GM12878 (cell line): Measurements from ENCODE around the gene DNAH2. TPM values are rescaled to one million over a fixed set of nuclear protein-coding genes. Genes with fewer than 3 reads are reported as not detected.

Experiments
- ATAC-seq: fragments of 200-7000 bp; cut with Tn5 transposase; 3 replicates; pipeline ENCODE4 v1.9.1; 2020; ENCODE audit warnings: mild to moderate bottlenecking, moderate library complexity
- BruUV-seq: library from RNA; stranded (reverse); fragments of 400-500 nt; replicated peaks from 2 replicates; lab custom pipeline; 2021; lab: Mats Ljungman, UMichigan
- CTCF ChIA-PET: fragments of 300-600 bp; sonication (Branson Sonifier 250); formaldehyde crosslinking; extraction: SDS; loops from one replicate; lab custom pipeline; 2021; ENCODE audit warnings: inconsistent platforms; lab: Yijun Ruan, JAX
- POLR2A ChIA-PET: fragments of 350-600 bp; formaldehyde crosslinking; extraction: SDS; loops from one replicate; lab custom pipeline; 2021; ENCODE audit warnings: inconsistent platforms; lab: Charles Lee
- RAD21 ChIA-PET: fragments of 300-600 bp; sonication (Branson Sonifier 250); formaldehyde crosslinking; loops from one replicate; lab custom pipeline; 2023; ENCODE audit warnings: antibody characterized with exemption; ENCODE audit not compliant: unreplicated experiment; lab: Charles Lee
- SMC1A ChIA-PET: fragments of 300-600 bp; sonication (Branson Sonifier 250); formaldehyde crosslinking; loops from one replicate; lab custom pipeline; 2023; ENCODE audit not compliant: unreplicated experiment, uncharacterized antibody; lab: Charles Lee
- DNase-seq: peaks from one replicate; pipeline ENCODE4 v3.0.0-alpha.2; 2011; ENCODE audit warnings: low read depth, low spot score
- FAIRE-seq: peaks from 3 replicates; lab custom pipeline; 2011; peaks lifted over from hg19 to GRCh38; lab: Jason Lieb, UNC
- H2AFZ ChIP-seq: 2 replicates; pipeline ENCODE4 v1.6.0; 2011; ENCODE audit warnings: low read depth, low read length, control low read depth; ENCODE audit not compliant: control insufficient read depth
- H3K27ac ChIP-seq: 2 replicates; pipeline ENCODE4 v1.5.1; 2011; ENCODE audit warnings: control low read depth; ENCODE audit not compliant: control insufficient read depth, insufficient read depth
- H3K27me3 ChIP-seq, 2 experiments: replicated peaks in 1 of 2; 2 replicates each; pipeline versions ENCODE4 v1.6.0 to v1.6.1; 2011; ENCODE audit warnings: low read length in 1 of 2; ENCODE audit not compliant: control insufficient read depth in 2 of 2, insufficient read depth in 2 of 2
- H3K36me3 ChIP-seq, 2 experiments: 2 replicates each; pipeline ENCODE4 v1.5.1; 2011; ENCODE audit warnings: low read length in 1 of 2; ENCODE audit not compliant: control insufficient read depth in 2 of 2, insufficient read depth in 2 of 2
- H3K4me1 ChIP-seq: 2 replicates; pipeline ENCODE4 v1.6.1; 2011; ENCODE audit warnings: mild to moderate bottlenecking, low read length, moderate library complexity, mixed read lengths; ENCODE audit not compliant: control insufficient read depth, insufficient read depth
- H3K4me2 ChIP-seq: 2 replicates; pipeline ENCODE4 v1.6.0; 2011; ENCODE audit warnings: control low read depth; ENCODE audit not compliant: control insufficient read depth, insufficient read depth
- H3K4me3 ChIP-seq: fragments of 200-600 bp; sonication (generic); 2 replicates; pipeline ENCODE4 v1.5.1; 2016
- H3K79me2 ChIP-seq: 2 replicates; pipeline ENCODE4 v1.6.0; 2011; ENCODE audit warnings: low read length; ENCODE audit not compliant: control insufficient read depth, insufficient read depth
- H3K9ac ChIP-seq: 2 replicates; pipeline ENCODE4 v1.8.0; 2011; ENCODE audit warnings: low read length, control low read depth, mixed read lengths; ENCODE audit not compliant: control insufficient read depth, insufficient read depth
- H3K9me3 ChIP-seq: replicated peaks from 3 replicates; pipeline ENCODE4 v1.5.1; 2011; ENCODE audit warnings: mild to moderate bottlenecking, low read length; ENCODE audit not compliant: control insufficient read depth, insufficient read depth
- H4K20me1 ChIP-seq: 2 replicates; pipeline ENCODE4 v1.6.0; 2011; ENCODE audit not compliant: control insufficient read depth, insufficient read depth
- CBX3 ChIP-seq: fragments of 200-600 bp; sonication (generic); IDR thresholded peaks from 2 replicates; pipeline ENCODE4 v1.6.1; 2016; ENCODE audit warnings: low read depth, borderline replicate concordance
- E2F8 ChIP-seq: fragments of 450-650 bp; IDR thresholded peaks from 2 replicates; pipeline ENCODE4 v1.6.1; 2018; ENCODE audit warnings: mild to moderate bottlenecking, low read depth, moderate library complexity; ENCODE audit not compliant: partially characterized antibody
- EED ChIP-seq: sonication (generic); IDR thresholded peaks from 2 replicates; pipeline ENCODE4 v1.6.1; 2016; ENCODE audit warnings: antibody characterized with exemption, low read depth
- ETV6 ChIP-seq, 2 experiments: fragments of 450-650 bp in 1 of 2; IDR thresholded peaks in 1 of 2; conservative IDR thresholded peaks in 1 of 2; 2 replicates each; pipeline ENCODE4 v1.6.1; 2014; ENCODE audit warnings: antibody characterized with exemption in 1 of 2, borderline replicate concordance in 1 of 2, low read depth in 1 of 2, mild to moderate bottlenecking in 1 of 2, moderate library complexity in 1 of 2
- FOXK2 ChIP-seq: fragments of 450-650 bp; IDR thresholded peaks from 2 replicates; pipeline ENCODE4 v1.6.1; 2017; ENCODE audit warnings: mild to moderate bottlenecking, moderate library complexity
- GABPA ChIP-seq: IDR thresholded peaks from 2 replicates; pipeline ENCODE4 v1.6.1; 2014; ENCODE audit warnings: antibody characterized with exemption, low read depth, mild to moderate bottlenecking, inconsistent platforms
- HDAC2 ChIP-seq: fragments of 200-600 bp; sonication (generic); IDR thresholded peaks from 2 replicates; pipeline ENCODE4 v1.6.1; 2017
- JUNB ChIP-seq: IDR thresholded peaks from 2 replicates; pipeline ENCODE4 v1.6.1; 2016; ENCODE audit warnings: antibody characterized with exemption, mild to moderate bottlenecking
- MEF2B ChIP-seq: fragments of 450-650 bp; IDR thresholded peaks from 2 replicates; pipeline ENCODE4 v1.6.1; 2018; ENCODE audit warnings: mild to moderate bottlenecking, moderate library complexity; ENCODE audit not compliant: partially characterized antibody, poor library complexity, severe bottlenecking
- NBN ChIP-seq: fragments of 450-650 bp; IDR thresholded peaks from 2 replicates; pipeline ENCODE4 v1.6.1; 2016
- NFYB ChIP-seq: IDR thresholded peaks from 2 replicates; pipeline ENCODE4 v1.6.1; 2011; ENCODE audit warnings: low read depth, mild to moderate bottlenecking, low read length, improper control_type of control experiment, moderate library complexity; ENCODE audit not compliant: insufficient read depth
- NR2C1 ChIP-seq: fragments of 450-650 bp; IDR thresholded peaks from 2 replicates; pipeline ENCODE4 v1.6.1; 2017; ENCODE audit warnings: antibody characterized with exemption, mild to moderate bottlenecking, moderate library complexity
- PAX5 ChIP-seq: IDR thresholded peaks from 2 replicates; pipeline ENCODE4 v1.6.1; 2011; ENCODE audit warnings: low read depth, low read length, borderline replicate concordance
- POU2F2 ChIP-seq: IDR thresholded peaks from 3 replicates; pipeline ENCODE4 v1.6.1; 2011; ENCODE audit warnings: low read depth, mild to moderate bottlenecking, low read length, borderline replicate concordance
- RB1 ChIP-seq: fragments of 450-650 bp; formaldehyde crosslinking; IDR thresholded peaks from 2 replicates; pipeline ENCODE4 v1.6.1; 2017; ENCODE audit warnings: mild to moderate bottlenecking, borderline replicate concordance
- RFX5 ChIP-seq: IDR thresholded peaks from 2 replicates; pipeline ENCODE4 v1.6.1; 2011; ENCODE audit warnings: low read depth, low read length, improper control_type of control experiment
- SPI1 ChIP-seq: IDR thresholded peaks from 2 replicates; pipeline ENCODE4 v1.6.1; 2011; ENCODE audit warnings: low read depth, mild to moderate bottlenecking, low read length, moderate library complexity, borderline replicate concordance; ENCODE audit not compliant: insufficient read depth
- TAF1 ChIP-seq: IDR thresholded peaks from 2 replicates; pipeline ENCODE4 v1.6.1; 2011; ENCODE audit warnings: mild to moderate bottlenecking, low read depth, low read length, borderline replicate concordance
- TBL1XR1 ChIP-seq: IDR thresholded peaks from 2 replicates; pipeline ENCODE4 v1.6.1; 2012; ENCODE audit warnings: low read depth, low read length, improper control_type of control experiment
- TCF3 ChIP-seq: IDR thresholded peaks from 2 replicates; pipeline ENCODE4 v1.6.1; 2012; ENCODE audit warnings: low read depth, mild to moderate bottlenecking, low read length, borderline replicate concordance; ENCODE audit not compliant: insufficient read depth
- ZBED1 ChIP-seq: IDR thresholded peaks from 2 replicates; pipeline ENCODE4 v1.6.1; 2016; ENCODE audit warnings: borderline replicate concordance
- ZNF24 ChIP-seq: fragments of 450-650 bp; IDR thresholded peaks from 2 replicates; pipeline ENCODE4 v1.6.1; 2017; ENCODE audit warnings: antibody characterized with exemption, mild to moderate bottlenecking
- ZNF274 ChIP-seq: IDR thresholded peaks from one replicate; pipeline ENCODE4 v1.8.0; 2011; ENCODE audit not compliant: insufficient read length, insufficient read depth
- ZNF622 ChIP-seq: fragments of 450-650 bp; IDR thresholded peaks from 2 replicates; pipeline ENCODE4 v1.6.1; 2017; ENCODE audit warnings: mild to moderate bottlenecking, inconsistent platforms
- WGBS: methylation state at CpG from one replicate; pipeline ENCODE4 v1.1.6; 2016; ENCODE audit warnings: low lambda C conversion rate; ENCODE audit not compliant: insufficient replicate concordance, insufficient coverage; ENCODE audit errors: missing lambda C conversion rate; 5-methylcytosine and 5-hydroxymethylcytosine counted together
- in situ Hi-C: fragments of 300-500 bp; cut with MboI; formaldehyde crosslinking; loops from 9 replicates; pipeline ENCODE4 v1.14.3; 2018; ENCODE audit warnings: mixed read lengths
- intact Hi-C: fragments of 100-400 bp; cut with micrococcal nuclease; formaldehyde crosslinking; loops from one replicate; pipeline ENCODE4 v1.14.2; 2022; ENCODE audit not compliant: unreplicated experiment
- polyA plus RNA-seq, 11 experiments: library from polyadenylated mRNA; depleted of rRNA in 4 of 11; unstranded in 6 of 11; stranded (reverse) in 5 of 11; fragments of >200 nt; fragmentation: Nextera tagmentation in 4 of 11; fragmentation: Illumina TruSeq in 1 of 11; extraction: Ambion mirVana in 4 of 11; extraction: Trizol in 1 of 11; gene quantifications; 1 replicate in 1 of 11; 2 replicates in 10 of 11; pipeline versions ENCODE4 v1.2.1 to v1.2.3, GENCODE V29; 2011 to 2016; ENCODE audit warnings: inconsistent platforms in 2 of 11, missing spikeins in 2 of 11, low read depth in 1 of 11
- total RNA-seq, 4 experiments: library from RNA; depleted of rRNA in 3 of 4; stranded (reverse); fragments of >200 nt in 3 of 4; fragmentation: Illumina TruSeq in 1 of 4; extraction: Trizol in 1 of 4; gene quantifications; 2 replicates each; pipeline versions ENCODE4 v1.2.1 to v1.2.3, GENCODE V29; 2013 to 2021

DNAH2 gene
- total and polyA plus RNA-seq, 10 of the 15 experiments (the other 5 are each of a cell fraction or from before 2014, with no cell fraction given), result not detected

- no peak for TF ChIP-seq E2F8
- no peak for TF ChIP-seq NBN
- TF ChIP-seq, all 136 proteins: peak for 0
These were observed 8.5 kb upstream of the DNAH2 start (continued) for GRCh38 chr17:7709031-7709430.

- Histone ChIP-seq H3K36me3 (no peaks in the 10 kb centered on the region), H3K27me3 (peaks cover 3 to 5% of the 10 kb centered on the region in 2 experiments; a peak in 2 of 4 replicates), H3K9ac (no peak overlapping the region), H2AFZ (no peak overlapping the region), H3K79me2 (no peaks in the 10 kb centered on the region), H3K4me1 (peaks cover 5% of the 10 kb centered on the region), H3K4me2 (no peak overlapping the region), H3K4me3 (no peak overlapping the region), H4K20me1 (no peaks in the 10 kb centered on the region), H3K9me3 (no peaks in the 10 kb centered on the region), H3K27ac (no peak overlapping the region)
- ChIA-PET POLR2A (no interaction called here), SMC1A (no interaction called here), RAD21 (interaction anchor here (0.7 kb wide), 1 partner anchor 38 kb away, joined by 3 read pairs; no protein-coding TSS in a partner anchor), CTCF (no interaction called here)
- ATAC-seq, result no peak
- 50% methylated on average over 7 of the region's 7 CpGs for WGBS
- in situ Hi-C loops (no loop called here), intact Hi-C loops (no loop called here)
- DNase-seq, result no peak
- TF ChIP-seq HDAC2 (no peak), SPI1 (peak; percentile 54; the same call in 1 of the 2 replicates), RFX5 (no peak), NFYB (no peak), ZNF274 (no peak), RB1 (no peak), ZNF24 (no peak), ZNF622 (no peak), GABPA (no peak), TBL1XR1 (no peak), POU2F2 (no peak), ZBED1 (no peak), TAF1 (no peak), JUNB (no peak), FOXK2 (no peak), EED (0 out of 2 replicates have a peak, but pooled peaks have one; percentile 17), ETV6 (conservative IDR thresholded peaks at IDR 0.05 in 1 of 2, IDR thresholded peaks at IDR 0.05 in 1 of 2; ENCODE audit: borderline replicate concordance in 1 of 2, low read depth in 1 of 2) (peak in 1 of 2 experiments; percentile 41; a peak in 1 of 4 replicates), MEF2B (no peak), CBX3 (no peak), NR2C1 (no peak), TCF3 (no peak), PAX5 (no peak)
- peak; percentile 13 for FAIRE-seq
- no TSS peak for BruUV-seq
These were observed 7.2 kb upstream of the DNAH2 start for GRCh38 chr17:7710301-7710700.
